PC-9 (cell line): ENCODE data around the gene TIAM2. TPM values are rescaled to one million over a fixed set of nuclear protein-coding genes. Genes with fewer than 3 reads are reported as not detected.

Experiments used
- BruUV-seq: library from RNA; stranded (reverse); fragments of 400-500 nt; replicated peaks from 2 replicates; lab custom pipeline; 2021; lab: Mats Ljungman, UMichigan
- CTCF ChIA-PET: fragments of 300-600 bp; sonication (Branson Sonifier 250); formaldehyde crosslinking; loops from one replicate; lab custom pipeline; 2022; ENCODE audit warnings: antibody characterized with exemption; lab: Charles Lee
- POLR2A ChIA-PET: fragments of 300-600 bp; sonication (Branson Sonifier 250); formaldehyde crosslinking; loops from one replicate; lab custom pipeline; 2022; ENCODE audit warnings: antibody characterized with exemption; ENCODE audit not compliant: unreplicated experiment; lab: Charles Lee
- DNase-seq, 2 experiments: peaks; one replicate each; pipeline versions ENCODE4 v3.0.0 to v3.0.0-alpha.2; 2015 to 2022; ENCODE audit warnings: mixed read lengths in 1 of 2
- H2AFZ ChIP-seq: fragments of 200-600 bp; sonication (generic); 2 replicates; pipeline ENCODE4 v1.8.1; 2017; ENCODE audit warnings: antibody characterized with exemption
- H3F3A ChIP-seq: fragments of 200-600 bp; sonication (generic); 2 replicates; pipeline ENCODE4 v1.8.1; 2017; ENCODE audit warnings: antibody characterized with exemption, mild to moderate bottlenecking, low read depth; ENCODE audit not compliant: insufficient read depth
- H3K27ac ChIP-seq: fragments of 200-600 bp; sonication (generic); 2 replicates; pipeline ENCODE4 v1.6.1; 2016; ENCODE audit warnings: mixed run types
- H3K27me3 ChIP-seq: fragments of 200-600 bp; sonication (generic); 2 replicates; pipeline ENCODE4 v1.6.1; 2016; ENCODE audit warnings: low read depth, mixed run types; ENCODE audit not compliant: insufficient read depth
- H3K36me3 ChIP-seq: fragments of 200-600 bp; sonication (generic); 2 replicates; pipeline ENCODE4 v1.6.1; 2016; ENCODE audit warnings: low read depth, mixed run types
- H3K4me1 ChIP-seq: fragments of 200-600 bp; sonication (generic); replicated peaks from 2 replicates; pipeline ENCODE4 v1.6.1; 2016; ENCODE audit warnings: mixed run types; ENCODE audit not compliant: insufficient read depth
- H3K4me2 ChIP-seq: fragments of 200-600 bp; sonication (generic); 2 replicates; pipeline ENCODE4 v1.6.1; 2017; ENCODE audit warnings: mixed run types
- H3K4me3 ChIP-seq: fragments of 200-600 bp; sonication (generic); 2 replicates; pipeline ENCODE4 v1.6.1; 2016; ENCODE audit warnings: mixed run types
- H3K79me2 ChIP-seq: fragments of 200-600 bp; sonication (generic); 2 replicates; pipeline ENCODE4 v1.6.1; 2017; ENCODE audit warnings: low read depth, mixed run types
- H3K9me2 ChIP-seq: fragments of 200-600 bp; sonication (generic); 2 replicates; pipeline ENCODE4 v1.8.1; 2017; ENCODE audit warnings: mild to moderate bottlenecking; ENCODE audit not compliant: insufficient read depth
- H3K9me3 ChIP-seq: fragments of 200-600 bp; sonication (generic); 2 replicates; pipeline ENCODE4 v1.8.1; 2016; ENCODE audit warnings: low read depth; ENCODE audit not compliant: insufficient read depth
- H4K20me1 ChIP-seq: fragments of 200-600 bp; sonication (generic); 2 replicates; pipeline ENCODE4 v1.8.1; 2017; ENCODE audit not compliant: insufficient read depth
- CTCF ChIP-seq: fragments of 200-600 bp; sonication (generic); conservative IDR thresholded peaks from 2 replicates; pipeline ENCODE4 v1.6.1; 2017; ENCODE audit warnings: mixed run types, antibody characterized with exemption, mild to moderate bottlenecking, moderate library complexity
- EZH2 ChIP-seq: fragments of 200-600 bp; sonication (generic); IDR thresholded peaks from 2 replicates; pipeline ENCODE4 v1.8.0; 2017; ENCODE audit warnings: antibody characterized with exemption, low read depth
- intact Hi-C: fragments of 100-400 bp; cut with micrococcal nuclease; formaldehyde crosslinking; loops from one replicate; pipeline ENCODE4 v1.10.0; 2022; ENCODE audit not compliant: unreplicated experiment
- total RNA-seq: library from RNA; stranded (reverse); gene quantifications from 2 replicates; pipeline ENCODE4 v1.2.3, GENCODE V29; 2021

The TIAM2 gene
- total RNA-seq, 1 experiment from 2014 or later = 11.4 TPM

DNA sequence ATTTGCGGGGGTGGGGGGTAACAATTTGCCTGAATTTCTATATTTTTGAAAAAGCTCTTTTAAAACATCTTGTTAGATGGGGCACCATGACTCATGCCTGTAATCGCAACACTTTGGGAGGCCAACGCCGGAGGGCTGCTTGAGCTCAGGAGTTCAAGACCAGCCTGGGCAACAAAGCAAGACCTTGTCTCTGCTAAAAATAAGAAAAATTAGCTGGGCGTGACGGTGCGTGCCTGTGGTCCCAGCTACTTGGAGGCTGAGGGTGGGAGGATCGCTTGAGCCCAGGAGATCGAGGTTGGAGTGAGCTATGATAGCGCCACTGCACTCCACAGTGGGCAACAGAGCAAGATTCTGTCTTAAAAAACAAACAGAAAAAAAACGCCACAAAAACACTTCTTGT, 41.5 kb upstream of the TIAM2 start:
- Histone ChIP-seq H3K27me3 (no peaks in the 10 kb centered on the region), H3F3A (peaks cover 6% of the 10 kb centered on the region; the same call in 1 of the 2 replicates), H4K20me1 (no peaks in the 10 kb centered on the region), H2AFZ (no peak overlapping the region), H3K36me3 (no peaks in the 10 kb centered on the region), H3K4me2 (no peak overlapping the region), H3K4me1 (peaks cover 20% of the 10 kb centered on the region), H3K9me2 (no peaks in the 10 kb centered on the region), H3K9me3 (no peaks in the 10 kb centered on the region), H3K4me3 (no peak overlapping the region), H3K79me2 (no peaks in the 10 kb centered on the region), H3K27ac (no peak overlapping the region)
- no peak for DNase-seq
- BruUV-seq = no TSS peak
- CTCF ChIA-PET = no interaction called here
- intact Hi-C loops = no loop called here
- POLR2A ChIA-PET = no interaction called here
- no peak for TF ChIP-seq CTCF
- TF ChIP-seq EZH2 = no peak

DNA sequence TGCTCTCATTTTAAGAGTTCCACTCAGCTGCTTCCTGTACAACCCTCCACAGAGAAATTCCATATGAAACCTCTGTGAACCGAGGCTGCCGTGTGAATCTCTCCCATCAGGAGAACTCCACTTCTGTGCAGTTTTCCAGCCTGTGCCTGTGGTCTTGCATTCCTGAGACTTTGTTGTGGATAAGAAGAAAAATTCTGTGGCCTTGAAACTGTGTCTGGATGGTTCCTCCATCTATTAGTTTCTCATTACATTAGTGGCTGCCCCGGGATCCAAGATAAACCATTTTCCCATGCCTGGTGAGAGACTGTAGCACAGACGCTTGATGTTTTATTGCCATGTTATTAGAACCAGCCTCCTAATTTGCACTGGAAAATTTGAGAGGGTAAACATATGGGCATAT, 40.8 kb upstream of the TIAM2 start:
- Histone ChIP-seq H3F3A (peaks cover 6% of the 10 kb centered on the region; the same call in 1 of the 2 replicates), H3K27ac (no peak overlapping the region), H3K79me2 (no peaks in the 10 kb centered on the region), H3K9me2 (no peaks in the 10 kb centered on the region), H4K20me1 (no peaks in the 10 kb centered on the region), H3K4me3 (no peak overlapping the region), H3K4me1 (peaks cover 20% of the 10 kb centered on the region), H3K27me3 (no peaks in the 10 kb centered on the region), H3K9me3 (no peaks in the 10 kb centered on the region), H3K36me3 (no peaks in the 10 kb centered on the region), H2AFZ (no peak overlapping the region), H3K4me2 (no peak overlapping the region)
- POLR2A ChIA-PET = no interaction called here
- intact Hi-C loops = no loop called here
- BruUV-seq = no TSS peak
- CTCF ChIA-PET = no interaction called here
- TF ChIP-seq CTCF (no peak), EZH2 (no peak)
- no peak for DNase-seq

GRCh38 chr6:154956771-154957522, 38.2 kb upstream of the TIAM2 start:
- H3K9me2 ChIP-seq = no peaks in the 10 kb centered on the region
- H3K4me3 ChIP-seq = no peak overlapping the region
- intact Hi-C loops = no loop called here
- CTCF ChIA-PET = no interaction called here
- H3K4me1 ChIP-seq = peaks cover 3% of the 10 kb centered on the region
- H3K4me2 ChIP-seq = no peak overlapping the region
- H3K9me3 ChIP-seq = no peaks in the 10 kb centered on the region
- no peaks in the 10 kb centered on the region for H3K79me2 ChIP-seq
- no peak for DNase-seq
- H3K36me3 ChIP-seq = no peaks in the 10 kb centered on the region
- no peaks in the 10 kb centered on the region for H4K20me1 ChIP-seq
- no peak overlapping the region for H3K27ac ChIP-seq
- BruUV-seq = no TSS peak
- TF ChIP-seq CTCF (no peak), EZH2 (no peak)
- H3K27me3 ChIP-seq = no peaks in the 10 kb centered on the region
- H3F3A ChIP-seq = peaks cover 6% of the 10 kb centered on the region; the same call in 1 of the 2 replicates
- no peak overlapping the region for H2AFZ ChIP-seq
- POLR2A ChIA-PET = no interaction called here
